LNCAP (cell line): ENCODE measurements around the gene FICD.

Experiments
- CTCF ChIP-seq: fragments of 450-650 bp; IDR thresholded peaks from 2 replicates; pipeline ENCODE4 v1.5.1; 2017; ENCODE audit warnings: mild to moderate bottlenecking

Gene FICD

GRCh38 chr12:108514973-108515814 is at the start of gene FICD:
FICD (plus strand) TSS chr12:108515277; CDS start chr12:108516973, 1,696 bp downstream.
- TF ChIP-seq CTCF, result no peak

GRCh38 chr12:108465417-108465816 is 49.7 kb upstream of the FICD start:
- no peak for TF ChIP-seq CTCF

- no peak for TF ChIP-seq CTCF
These were observed 46.7 kb upstream of the FICD start for GRCh38 chr12:108468196-108468968.

GRCh38 chr12:108473400-108474055 is 41.5 kb upstream of the FICD start:
- TF ChIP-seq CTCF, result no peak

- no peak for TF ChIP-seq CTCF
These were observed 39.7 kb upstream of the FICD start for GRCh38 chr12:108475396-108475795.

- TF ChIP-seq CTCF, result no peak
These were observed 37.8 kb upstream of the FICD start for GRCh38 chr12:108477055-108477880.

GRCh38 chr12:108477881-108478259 is 37.2 kb upstream of the FICD start:
- TF ChIP-seq CTCF, result no peak
